HG03280 (cell line): ENCODE results near the gene PHOSPHO1.
"Not testable (repeated sequence)": the region's sequence is repeated elsewhere in the genome, so short reads cannot be mapped to it uniquely, and the experiment has no call there.

Experiments used
- ATAC-seq: cut with Tn5 transposase; IDR thresholded peaks from one replicate; pipeline ENCODE4 v1.9.1; 2021; ENCODE audit warnings: mild to moderate bottlenecking, moderate library complexity; ENCODE audit not compliant: unreplicated experiment

PHOSPHO1 gene, protein sequence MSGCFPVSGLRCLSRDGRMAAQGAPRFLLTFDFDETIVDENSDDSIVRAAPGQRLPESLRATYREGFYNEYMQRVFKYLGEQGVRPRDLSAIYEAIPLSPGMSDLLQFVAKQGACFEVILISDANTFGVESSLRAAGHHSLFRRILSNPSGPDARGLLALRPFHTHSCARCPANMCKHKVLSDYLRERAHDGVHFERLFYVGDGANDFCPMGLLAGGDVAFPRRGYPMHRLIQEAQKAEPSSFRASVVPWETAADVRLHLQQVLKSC

DNA sequence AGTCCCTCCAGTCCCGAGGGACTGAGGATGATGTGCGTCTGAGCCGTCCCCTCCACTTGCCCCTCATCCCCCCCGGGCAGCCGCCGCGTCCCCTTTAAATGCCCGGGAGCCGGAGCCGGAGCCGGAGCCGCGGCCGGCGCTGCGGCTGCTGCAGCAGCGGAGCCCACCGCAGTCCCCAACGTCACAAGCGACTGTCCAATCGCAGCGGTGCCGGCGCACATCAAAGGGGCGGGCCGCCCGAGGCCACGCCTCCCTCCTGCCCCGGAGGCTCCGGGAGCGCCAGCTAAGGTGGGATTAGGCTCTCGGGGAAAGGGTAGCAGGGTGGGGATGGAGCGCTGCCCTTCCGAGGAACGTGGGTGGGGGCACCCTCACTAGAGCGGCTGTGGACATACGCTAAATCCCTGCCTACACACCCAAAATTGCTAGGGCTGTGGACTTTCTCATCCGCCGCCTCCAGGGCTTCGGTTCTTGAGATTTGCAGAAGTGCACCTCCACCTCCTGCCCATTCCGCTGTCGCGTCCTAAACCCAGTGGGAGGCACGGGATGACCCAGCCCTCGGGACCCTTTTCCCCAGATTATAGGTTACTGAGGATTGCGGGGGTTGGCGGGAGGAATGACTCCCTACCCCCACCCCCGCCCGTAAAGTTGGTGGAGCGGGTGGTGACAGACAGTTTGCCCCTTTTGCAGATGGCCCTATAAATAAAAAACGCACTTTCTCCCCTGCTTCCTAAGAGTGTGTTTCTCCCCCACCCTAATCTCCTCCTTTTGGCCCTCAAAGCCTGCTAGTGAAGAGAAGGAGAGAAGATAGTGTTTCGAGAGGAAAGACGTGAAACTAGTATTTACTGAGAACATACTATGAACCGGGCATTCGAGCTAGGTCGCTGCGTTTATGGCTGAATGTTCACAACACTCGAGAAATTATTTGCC is at the start of gene PHOSPHO1:
TSS of gene PHOSPHO1 (minus strand) at position 152 of the 927 bp plus-strand sequence. CDS start 4,096 bp downstream, outside the sequence.
- peak; percentile 89 for ATAC-seq

DNA sequence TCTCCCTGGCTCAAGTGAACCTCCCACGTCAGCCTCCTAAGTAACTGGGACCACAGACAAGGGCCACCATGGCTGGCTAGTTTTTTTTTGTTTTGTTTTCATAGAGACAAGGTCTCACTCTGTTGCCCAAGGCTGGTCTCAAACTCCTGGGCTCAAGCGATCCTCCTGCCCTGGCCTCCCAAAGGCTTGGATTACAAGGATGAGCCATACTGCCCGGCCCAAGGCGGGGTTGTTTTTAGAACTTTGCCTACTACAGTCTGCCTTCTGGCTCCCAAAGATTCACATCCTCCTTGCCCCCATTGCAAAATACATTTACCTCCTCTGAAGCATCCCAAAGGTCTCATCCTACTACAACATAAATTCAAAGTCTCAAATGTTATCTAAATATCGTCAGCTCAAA is 49.5 kb upstream of the PHOSPHO1 start:
- no peak for ATAC-seq

DNA sequence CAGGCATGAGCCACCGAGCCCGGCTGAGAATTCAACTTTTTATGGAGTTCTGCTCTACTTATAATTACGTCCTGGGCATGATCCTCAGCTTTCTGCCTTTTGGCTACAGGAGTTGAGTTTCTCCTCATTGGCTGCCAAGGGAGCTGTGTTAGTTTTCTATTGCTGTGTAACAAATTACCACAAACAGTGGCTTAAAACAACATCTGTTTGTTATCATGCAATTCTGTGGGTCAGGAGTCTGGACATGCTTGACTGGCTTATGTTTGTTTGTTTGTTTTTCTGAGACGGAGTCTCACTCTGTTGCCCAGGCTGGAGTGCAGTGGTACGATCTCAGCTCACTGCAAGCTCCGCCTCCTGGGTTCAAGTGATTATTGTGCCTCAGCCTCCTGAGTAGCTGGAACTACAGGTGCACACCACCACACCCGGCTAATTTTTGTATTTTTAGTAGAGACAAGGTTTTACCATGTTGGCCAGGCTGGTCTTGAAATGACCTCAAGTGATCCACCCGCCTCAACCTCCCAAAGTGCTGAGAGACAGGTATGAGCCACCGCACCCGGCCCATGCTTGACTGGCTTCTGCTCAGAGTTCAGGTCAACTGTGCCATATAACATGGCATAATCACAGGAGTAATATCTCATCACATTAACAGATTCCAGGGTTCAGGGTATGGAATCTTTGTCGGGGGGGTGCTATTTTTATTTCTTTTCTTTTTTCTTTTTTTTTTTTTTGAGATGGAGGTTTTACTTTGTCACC is 48.9 kb upstream of the PHOSPHO1 start:
- ATAC-seq = not testable (repeated sequence)

DNA sequence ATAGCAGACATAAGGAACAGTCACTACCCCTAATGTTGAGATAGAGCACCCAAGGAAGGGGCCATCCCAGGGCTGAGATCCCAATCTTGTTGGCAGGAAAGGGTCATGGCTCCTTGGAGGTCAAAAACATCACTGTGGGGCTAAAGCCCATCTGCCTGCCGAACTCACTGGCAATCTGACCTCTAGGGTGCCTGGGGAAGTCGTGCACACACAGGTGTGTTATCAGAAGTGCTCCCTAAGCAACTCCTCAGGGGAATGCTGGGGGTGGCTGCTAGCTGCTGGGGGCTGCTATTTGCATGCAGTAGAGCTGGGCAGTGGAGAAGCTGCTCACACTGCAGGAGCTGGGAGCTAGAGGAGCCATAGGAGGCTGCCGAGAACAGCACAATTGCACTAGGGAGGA is 47.5 kb upstream of the PHOSPHO1 start:
- ATAC-seq = no peak

DNA sequence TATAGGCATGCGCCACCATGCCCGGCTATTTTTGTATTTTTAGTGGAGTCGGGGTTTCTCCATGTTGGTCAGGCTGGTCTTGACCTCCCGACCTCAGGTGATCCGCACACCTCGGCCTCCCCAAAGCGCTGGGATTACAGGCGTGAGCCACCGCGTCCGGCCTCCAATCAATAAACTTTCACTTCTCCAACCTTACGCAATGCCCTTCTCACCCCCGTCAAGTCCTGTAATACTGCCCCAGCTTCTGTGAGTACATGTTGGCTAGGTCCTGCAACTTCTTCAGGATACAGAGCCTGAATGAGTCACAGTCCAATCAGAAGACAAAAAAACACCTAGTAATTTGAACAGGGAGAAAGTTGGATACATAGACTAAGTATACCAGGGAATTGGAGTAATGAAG is 47.1 kb upstream of the PHOSPHO1 start:
- ATAC-seq = no peak

DNA sequence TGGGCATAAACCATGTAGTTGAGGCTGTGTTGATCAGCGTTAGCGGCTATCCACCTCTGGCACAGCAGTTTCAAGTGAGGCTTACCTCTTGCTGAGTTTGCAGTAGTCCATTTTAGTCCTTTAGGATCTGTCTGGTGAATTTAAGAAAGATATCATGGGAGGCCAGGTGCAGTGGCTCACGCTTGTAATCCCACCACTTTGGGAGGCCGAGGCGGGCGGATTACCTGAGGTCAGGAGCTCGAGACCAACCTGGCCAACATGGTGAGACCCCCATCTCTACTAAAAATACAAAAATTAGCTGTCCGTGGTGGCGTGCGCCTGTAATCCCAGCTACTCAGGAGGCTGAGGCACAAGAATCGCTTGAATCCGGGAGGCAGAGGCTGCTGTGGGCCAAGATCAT is 45.4 kb upstream of the PHOSPHO1 start:
- not testable (repeated sequence) for ATAC-seq

DNA sequence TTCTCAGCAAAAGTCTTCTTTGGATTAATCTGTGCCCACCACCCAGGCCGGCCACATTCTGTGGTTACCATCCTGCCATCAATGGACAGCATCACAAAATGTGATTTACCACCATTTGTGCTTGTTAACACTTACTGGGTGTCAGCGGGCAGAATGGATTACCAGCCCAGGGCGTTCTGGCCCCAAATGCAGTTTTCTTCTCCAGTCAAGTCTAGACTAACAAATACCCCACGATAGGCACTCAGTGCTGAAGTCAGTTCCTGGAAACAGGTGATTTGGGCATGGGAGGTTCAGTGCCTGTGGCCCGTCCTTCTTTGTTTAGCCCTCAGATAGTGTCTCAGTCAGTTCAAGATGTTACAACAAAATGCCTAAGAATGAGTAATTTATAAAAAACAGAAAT is 38.8 kb upstream of the PHOSPHO1 start:
- ATAC-seq = no peak

DNA sequence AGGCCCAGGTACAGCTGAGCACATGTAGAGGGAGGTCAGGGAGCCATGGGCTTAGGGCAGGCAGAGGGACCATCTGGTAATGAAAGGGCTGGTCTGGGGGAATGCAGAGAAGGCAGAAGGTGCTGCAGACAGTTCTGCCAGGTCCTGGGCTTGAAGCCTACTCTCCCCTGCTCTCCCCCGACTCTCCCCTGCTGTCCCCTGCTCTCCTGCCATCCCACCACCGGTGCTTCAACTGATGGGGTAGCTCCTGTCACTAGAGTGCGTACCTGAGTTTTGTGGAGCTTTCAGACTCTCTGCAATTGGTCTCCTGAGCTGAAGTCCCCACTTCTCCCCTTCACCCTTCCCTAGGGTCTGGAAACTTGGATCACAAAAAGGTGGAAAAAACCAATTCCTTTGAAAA is 37.3 kb upstream of the PHOSPHO1 start:
- ATAC-seq = no peak

DNA sequence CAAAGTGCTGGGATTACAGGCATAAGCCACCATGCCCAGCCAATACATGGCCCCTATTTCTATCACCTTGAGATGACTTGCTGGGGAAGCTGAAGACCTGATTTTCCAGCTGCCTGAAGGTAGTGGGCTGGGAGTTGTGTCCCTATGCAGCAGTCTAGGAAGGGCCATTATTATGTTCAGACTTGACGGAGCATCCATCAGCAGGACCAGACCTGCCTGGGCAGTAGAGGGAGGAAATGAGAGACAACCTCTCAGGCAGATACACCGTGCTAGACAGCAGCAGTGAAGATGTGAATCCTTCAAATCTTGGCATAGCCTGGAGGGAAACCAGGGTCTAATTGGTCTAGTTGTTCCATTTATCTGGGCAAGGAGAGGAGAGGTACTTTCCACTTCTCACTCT is 35.6 kb upstream of the PHOSPHO1 start:
- no peak for ATAC-seq

DNA sequence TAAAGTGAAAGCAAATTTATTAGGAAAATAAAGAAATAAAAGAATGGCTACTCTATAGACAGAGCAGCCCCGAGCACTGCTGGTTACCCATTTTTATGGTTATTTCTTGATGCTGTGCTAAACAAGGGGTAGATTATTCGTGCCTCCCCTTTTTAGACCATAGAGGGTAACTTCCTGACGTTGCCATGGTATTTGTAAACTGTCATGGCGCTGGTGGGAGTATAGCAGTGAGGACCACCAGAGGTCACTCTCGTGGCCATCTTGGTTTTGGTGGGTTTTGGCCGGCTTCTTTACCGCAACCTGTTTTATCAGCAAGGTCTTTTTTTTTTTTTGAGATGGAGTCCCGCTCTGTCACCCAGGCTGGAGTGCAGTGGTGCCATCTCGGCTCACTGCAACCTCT is 31.0 kb upstream of the PHOSPHO1 start:
- not testable (repeated sequence) for ATAC-seq

DNA sequence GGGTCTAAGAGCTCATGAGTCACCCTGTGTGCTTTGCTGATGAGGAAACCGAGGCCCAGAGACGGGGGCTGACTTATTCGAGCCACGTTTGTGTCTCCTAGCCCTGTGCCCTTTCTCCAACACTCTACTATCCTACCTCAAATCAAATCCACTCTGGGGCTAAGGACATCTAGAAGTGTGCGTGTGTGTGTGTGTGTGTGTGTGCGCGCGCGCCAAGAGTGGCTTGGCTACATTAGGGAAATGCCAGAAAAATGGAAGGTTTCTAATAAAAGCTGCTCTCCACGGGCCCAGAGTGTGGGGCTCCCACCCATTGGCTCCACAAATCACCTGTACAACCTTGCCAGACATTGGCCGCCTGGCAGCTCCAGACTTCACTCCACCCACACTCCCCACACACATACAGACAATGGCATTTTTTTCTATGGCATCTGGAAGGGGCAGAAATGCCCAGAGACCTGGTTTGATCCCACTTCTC is 30.3 kb upstream of the PHOSPHO1 start:
- no peak for ATAC-seq

DNA sequence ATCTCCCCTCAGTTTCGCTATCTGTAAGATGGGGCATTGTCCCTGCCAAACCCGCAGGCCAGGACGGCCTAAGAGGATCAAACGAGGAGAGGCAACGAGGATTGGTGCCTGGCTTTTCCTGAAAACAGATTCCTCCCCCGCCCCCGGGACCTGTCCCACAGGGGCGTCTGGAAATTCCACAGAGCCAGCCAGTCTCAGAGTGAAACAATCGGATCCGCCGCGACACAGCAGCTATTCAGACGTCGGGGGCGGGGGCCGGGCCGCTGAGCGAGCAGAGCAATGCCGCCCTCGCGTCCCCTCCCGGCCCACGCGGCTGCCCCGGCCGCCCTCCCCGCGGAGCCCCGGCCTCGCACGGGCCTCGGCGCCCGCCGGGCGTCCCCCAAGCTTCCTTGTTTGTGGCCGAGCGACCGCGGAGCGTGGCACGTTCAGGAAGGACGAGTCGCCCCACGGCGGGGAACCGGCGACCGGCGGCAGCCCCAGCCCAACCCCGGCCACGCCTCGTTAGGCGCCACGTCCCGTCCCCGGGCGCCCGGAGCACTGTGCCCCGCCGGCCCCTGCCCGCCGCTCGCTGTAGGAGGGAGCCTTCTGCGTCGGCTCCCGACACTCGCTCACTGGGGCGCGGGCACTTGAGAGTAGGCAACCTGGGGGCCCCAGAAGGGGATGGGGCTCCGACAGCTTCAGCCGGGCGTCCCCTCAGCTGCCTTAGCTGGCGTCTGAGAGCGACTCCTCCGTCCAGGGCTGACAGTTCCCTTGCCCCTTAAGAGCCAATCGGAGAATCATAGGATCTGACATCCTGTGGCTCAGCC is 29.6 kb upstream of the PHOSPHO1 start:
- ATAC-seq = no peak

DNA sequence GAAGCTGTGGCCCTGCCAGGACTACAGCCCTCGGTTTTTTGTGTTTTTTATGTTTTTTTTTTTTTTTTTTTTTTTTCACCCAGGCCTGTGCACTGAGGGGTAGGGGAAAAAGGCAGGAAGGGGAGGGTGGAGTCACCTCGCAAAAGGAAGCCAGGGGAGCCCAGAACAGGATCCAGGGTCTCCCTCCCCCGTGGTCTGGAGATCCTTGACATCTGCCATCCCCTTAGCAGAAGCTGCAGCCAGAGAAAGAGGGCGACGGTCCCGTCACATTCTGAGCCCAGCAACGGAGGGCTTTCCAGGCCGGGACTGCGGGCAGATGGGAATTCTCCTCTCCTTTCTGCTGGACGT is 29.1 kb upstream of the PHOSPHO1 start:
- ATAC-seq = no peak

DNA sequence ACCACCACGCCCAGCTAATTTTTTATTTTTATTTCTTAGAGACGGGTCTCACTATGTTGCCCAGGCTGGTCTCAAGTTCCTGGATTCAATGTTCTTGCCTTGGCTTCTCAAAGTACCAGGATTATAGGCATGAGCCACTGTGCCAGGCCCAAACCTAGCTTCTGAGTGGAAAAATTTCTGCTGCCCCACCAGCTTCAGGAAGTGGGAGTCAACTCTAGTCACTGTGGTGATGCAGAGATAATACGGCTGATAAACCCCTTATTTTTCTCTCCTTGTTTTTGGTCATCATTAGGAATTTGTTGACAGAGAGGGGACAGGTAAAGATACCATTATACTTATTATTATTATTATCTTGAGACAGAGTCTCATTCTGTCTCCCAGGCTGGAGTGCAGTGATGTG is 27.8 kb upstream of the PHOSPHO1 start:
- no peak for ATAC-seq

DNA sequence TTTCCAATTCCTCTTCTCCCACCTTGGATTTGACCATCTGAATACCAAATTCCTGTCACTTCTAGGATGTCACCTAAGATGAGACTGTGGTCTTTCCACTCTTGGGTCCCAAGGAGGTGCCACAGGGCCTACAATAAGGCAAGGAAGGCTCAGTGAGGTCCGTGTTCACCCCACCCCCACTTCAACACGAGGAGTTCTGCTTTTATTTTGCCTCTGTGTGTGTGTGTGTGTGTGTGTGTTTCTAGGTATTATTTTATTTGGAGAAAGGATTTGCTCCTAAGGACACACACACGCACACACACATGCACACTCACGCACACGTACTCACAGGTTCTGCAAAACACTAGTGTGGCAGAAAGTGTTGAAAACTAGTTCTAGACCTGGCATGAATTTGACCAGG is 24.5 kb upstream of the PHOSPHO1 start:
- no peak for ATAC-seq

DNA sequence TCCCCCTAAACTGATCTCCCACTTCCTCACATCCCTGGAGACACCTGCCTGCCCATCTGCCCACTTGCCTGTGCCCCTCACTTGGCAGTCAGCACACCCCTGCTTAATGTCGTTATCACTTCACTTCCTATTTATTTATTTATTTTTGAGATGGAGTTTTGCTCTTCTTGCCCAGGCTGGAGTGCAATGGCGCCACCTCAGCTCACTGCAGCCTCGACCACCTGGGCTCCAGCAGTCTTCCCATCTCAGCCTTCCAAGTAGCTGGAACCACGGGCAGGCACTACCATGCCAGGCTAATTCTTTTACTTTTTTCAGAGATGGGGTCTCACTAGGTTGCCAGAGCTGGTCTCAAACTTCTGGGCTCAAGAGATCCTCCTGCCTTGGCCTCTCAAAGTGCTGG is 23.5 kb upstream of the PHOSPHO1 start:
- no peak for ATAC-seq

DNA sequence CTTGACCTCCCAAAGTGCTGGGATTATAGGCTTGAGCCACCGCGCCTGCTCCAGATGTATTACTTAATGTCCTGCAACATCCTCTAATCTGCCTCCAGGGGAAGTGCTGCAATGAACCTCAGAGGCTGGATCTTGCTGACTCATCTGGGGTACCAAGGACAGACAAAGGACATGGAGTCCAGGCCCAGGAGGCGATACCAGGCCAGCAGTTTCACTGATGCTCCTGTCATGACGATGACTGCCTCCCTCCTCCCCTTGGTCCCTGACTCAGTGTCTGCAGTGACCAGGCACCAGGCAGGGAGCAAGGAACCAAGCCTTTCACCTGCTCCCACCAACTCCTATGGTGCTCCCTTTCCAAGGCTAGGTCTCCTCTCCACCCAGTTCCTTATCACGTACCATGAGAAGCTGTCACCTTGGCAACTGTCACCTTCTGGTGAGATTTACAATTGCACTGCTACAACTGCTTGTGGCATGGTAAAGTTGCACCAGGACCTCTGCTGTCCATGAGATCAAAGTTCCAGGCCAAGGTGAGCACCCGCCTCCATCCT is 21.6 kb upstream of the PHOSPHO1 start:
- no peak for ATAC-seq

DNA sequence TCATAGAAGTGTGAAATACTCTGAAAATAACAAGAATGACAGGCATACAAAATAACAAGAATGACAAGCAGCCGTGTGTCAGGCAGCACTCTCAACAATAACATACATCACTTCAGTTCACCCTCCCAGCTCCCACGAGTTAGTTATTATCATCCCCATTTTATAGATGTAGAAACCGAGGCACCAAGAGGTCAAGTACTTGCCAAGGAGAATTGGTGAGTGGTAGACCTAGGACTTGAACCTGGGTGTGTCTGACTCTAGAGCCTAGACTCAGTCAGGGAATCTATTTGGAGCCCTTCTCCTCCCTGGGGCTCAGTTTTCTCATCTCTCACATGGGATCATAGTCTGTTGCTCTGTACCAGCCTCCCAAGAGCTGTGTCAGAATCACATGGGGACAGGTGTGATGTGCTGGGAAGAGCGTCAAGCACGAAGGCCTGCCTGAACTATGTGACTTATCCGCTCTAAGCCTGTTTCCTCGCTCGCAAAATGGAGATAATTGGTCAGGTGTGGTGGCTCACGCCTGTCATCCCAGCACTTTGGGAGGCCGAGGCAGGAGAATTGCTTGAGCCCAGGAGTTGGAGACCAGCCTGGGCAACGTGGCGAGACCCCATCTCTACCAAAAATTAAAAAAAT is 19.4 kb upstream of the PHOSPHO1 start:
- ATAC-seq = no peak

DNA sequence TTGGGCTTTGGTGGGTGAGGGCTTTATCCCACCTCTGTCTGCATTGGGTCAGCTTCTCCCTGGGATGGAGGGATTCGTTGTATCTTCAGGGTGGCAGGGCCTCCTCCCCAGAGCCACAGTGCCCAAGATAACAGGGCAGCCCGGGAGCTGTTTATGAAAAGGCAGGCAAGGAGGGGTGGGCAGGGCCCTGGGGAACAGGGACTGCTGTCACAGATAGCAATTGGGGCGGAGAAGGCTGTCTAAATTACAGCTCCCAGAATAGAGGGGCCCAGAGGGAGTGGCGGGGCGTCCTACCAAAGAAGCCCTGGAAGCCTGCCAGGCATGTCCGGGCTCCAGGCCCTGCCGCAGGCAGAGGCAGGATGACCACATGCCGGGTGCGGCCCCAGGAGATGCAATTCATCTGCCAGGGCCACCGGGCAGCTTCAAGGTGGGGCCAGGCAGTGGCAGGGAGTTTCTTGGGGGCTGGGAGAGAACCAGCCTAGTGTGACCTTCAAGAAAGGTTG is 18.8 kb upstream of the PHOSPHO1 start:
- ATAC-seq = no peak

DNA sequence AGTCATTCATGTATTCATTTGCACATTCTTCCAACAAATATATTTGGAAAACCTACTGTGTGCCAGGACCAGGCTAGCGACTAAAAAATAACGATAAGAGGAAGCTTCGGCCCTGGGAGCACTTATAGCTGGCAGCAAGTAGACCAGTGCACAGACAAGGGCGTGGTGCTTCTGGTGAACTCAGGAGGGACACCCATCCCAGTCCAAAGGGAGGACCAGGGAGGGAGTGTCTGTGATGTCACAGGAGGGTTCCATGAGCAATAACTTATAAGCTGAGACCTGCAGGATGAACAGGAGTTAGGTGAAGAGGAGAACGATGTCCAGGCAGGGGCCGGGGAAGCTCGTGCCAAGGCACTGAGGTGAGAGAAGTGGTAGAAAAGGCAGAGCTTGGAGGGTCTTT is 17.4 kb upstream of the PHOSPHO1 start:
- no peak for ATAC-seq
